K562 (cell line): Measurements from ENCODE around the gene ARHGAP25. TPM values are rescaled to one million over a fixed set of nuclear protein-coding genes. Genes with fewer than 3 reads are reported as not detected.

Experiments used
- ASH1L ChIP-seq: fragments of 450-650 bp; IDR thresholded peaks from 2 replicates; pipeline ENCODE4 v1.6.1; 2018; ENCODE audit warnings: borderline replicate concordance, mild to moderate bottlenecking, low read depth; ENCODE audit not compliant: partially characterized antibody
- ATF1 ChIP-seq, 2 experiments: fragments of 450-650 bp in 1 of 2; IDR thresholded peaks; 2 replicates each; pipeline ENCODE4 v1.6.1; 2016; ENCODE audit warnings: missing compliant biosample characterization in 1 of 2, missing genetic modification characterization in 1 of 2
- C11orf30 ChIP-seq: fragments of 450-650 bp; IDR thresholded peaks from 2 replicates; pipeline ENCODE4 v1.6.1; 2016; ENCODE audit warnings: low read depth, mild to moderate bottlenecking
- CEBPB ChIP-seq: fragments of 450-650 bp; IDR thresholded peaks from 2 replicates; pipeline ENCODE4 v1.6.1; 2016; ENCODE audit warnings: missing genetic modification characterization, missing compliant biosample characterization
- CEBPG ChIP-seq, 3 experiments: fragments of 200-800 bp in 1 of 3; sonication (Bioruptor generic) in 1 of 3; sonication (generic) in 1 of 3; formaldehyde crosslinking in 1 of 3; IDR thresholded peaks in 2 of 3; conservative IDR thresholded peaks in 1 of 3; 2 replicates each; pipeline versions ENCODE4 v1.6.1 to v1.8.0; 2016 to 2022; ENCODE audit warnings: missing compliant biosample characterization in 2 of 3, missing genetic modification characterization in 2 of 3, mild to moderate bottlenecking in 1 of 3, missing genetic modification reagents in 1 of 3
- CXXC5 ChIP-seq: fragments of 250-450 bp; sonication (Bioruptor Pico); IDR thresholded peaks from 2 replicates; pipeline ENCODE4 v1.8.0; 2022; ENCODE audit warnings: inconsistent platforms, mild to moderate bottlenecking, moderate library complexity
- EP300 ChIP-seq: IDR thresholded peaks from 2 replicates; pipeline ENCODE4 v1.6.1; 2012; ENCODE audit warnings: low read length, improper control_type of control experiment
- FOXK2 ChIP-seq, 2 experiments: fragments of 450-650 bp; IDR thresholded peaks in 1 of 2; conservative IDR thresholded peaks in 1 of 2; 2 replicates each; pipeline ENCODE4 v1.6.1; 2016; ENCODE audit warnings: low read depth in 2 of 2, mild to moderate bottlenecking in 1 of 2
- GABPA ChIP-seq: fragments of 200-800 bp; sonication (Bioruptor generic); conservative IDR thresholded peaks from 2 replicates; pipeline ENCODE4 v1.6.1; 2016; ENCODE audit warnings: low read depth, missing genetic modification characterization, missing compliant biosample characterization
- HBP1 ChIP-seq: fragments of 450-650 bp; formaldehyde crosslinking; IDR thresholded peaks from 2 replicates; pipeline ENCODE4 v1.4.0; 2022; ENCODE audit warnings: missing genetic modification characterization
- ILK ChIP-seq: fragments of 450-650 bp; IDR thresholded peaks from 2 replicates; pipeline ENCODE4 v1.6.1; 2016; ENCODE audit warnings: missing genetic modification characterization, low read depth, mild to moderate bottlenecking, missing compliant biosample characterization, moderate library complexity, borderline replicate concordance
- L3MBTL2 ChIP-seq: fragments of 450-650 bp; IDR thresholded peaks from 2 replicates; pipeline ENCODE4 v1.6.1; 2016; ENCODE audit warnings: mild to moderate bottlenecking, moderate library complexity
- LARP7 ChIP-seq: fragments of 450-650 bp; IDR thresholded peaks from 2 replicates; pipeline ENCODE4 v1.6.1; 2016
- MAFK ChIP-seq: IDR thresholded peaks from 2 replicates; pipeline ENCODE4 v1.6.1; 2011; ENCODE audit warnings: low read length, improper control_type of control experiment
- MCM7 ChIP-seq, 2 experiments: fragments of 450-650 bp; IDR thresholded peaks; 2 replicates each; pipeline ENCODE4 v1.6.1; 2016 to 2018
- MEIS2 ChIP-seq: fragments of 450-650 bp; IDR thresholded peaks from 2 replicates; pipeline ENCODE4 v1.6.1; 2014; ENCODE audit warnings: mild to moderate bottlenecking; ENCODE audit not compliant: partially characterized antibody
- MYC ChIP-seq, 2 experiments: fragments of 250-450 bp in 1 of 2; sonication (Bioruptor Pico) in 1 of 2; IDR thresholded peaks; 2 replicates each; pipeline versions ENCODE4 v1.5.1 to v1.6.1; 2012 to 2021; ENCODE audit warnings: low read depth in 2 of 2, borderline replicate concordance in 1 of 2, improper control_type of control experiment in 1 of 2, low read length in 1 of 2, mild to moderate bottlenecking in 1 of 2, moderate library complexity in 1 of 2
- NFYB ChIP-seq: IDR thresholded peaks from 2 replicates; pipeline ENCODE4 v1.6.1; 2011; ENCODE audit warnings: mild to moderate bottlenecking, moderate library complexity; ENCODE audit not compliant: insufficient read length; ENCODE audit errors: extremely low read depth
- NR2F6 ChIP-seq: fragments of 450-650 bp; formaldehyde crosslinking; IDR thresholded peaks from 2 replicates; pipeline ENCODE4 v1.4.0; 2020; ENCODE audit warnings: mild to moderate bottlenecking
- RNF2 ChIP-seq: sonication (generic); IDR thresholded peaks from 2 replicates; pipeline ENCODE4 v1.6.1; 2016
- ZNF239 ChIP-seq: fragments of 250-450 bp; sonication (Bioruptor Pico); IDR thresholded peaks from 2 replicates; pipeline ENCODE4 v1.4.0; 2020; ENCODE audit warnings: mild to moderate bottlenecking
- ZNF644 ChIP-seq: fragments of 200-800 bp; sonication (Bioruptor generic); IDR thresholded peaks from 2 replicates; pipeline ENCODE4 v1.6.1; 2016; ENCODE audit warnings: low read depth, missing genetic modification characterization, missing compliant biosample characterization
- ZNF764 ChIP-seq: fragments of 250-450 bp; sonication (Bioruptor Pico); IDR thresholded peaks from 2 replicates; pipeline ENCODE4 v1.4.0; 2020; ENCODE audit warnings: low read depth, mild to moderate bottlenecking, moderate library complexity
- polyA plus RNA-seq, 8 experiments: library from polyadenylated mRNA; depleted of rRNA in 4 of 8; stranded (reverse) in 5 of 8; unstranded in 3 of 8; fragments of >200 nt; fragmentation: Nextera tagmentation in 2 of 8; fragmentation: Illumina TruSeq in 1 of 8; extraction: Ambion mirVana in 2 of 8; extraction: Trizol in 1 of 8; gene quantifications; 2 replicates each; pipeline versions ENCODE4 v1.2.1 to v1.2.3, GENCODE V29; 2011 to 2014; ENCODE audit warnings: inconsistent platforms in 1 of 8, missing spikeins in 1 of 8
- total RNA-seq, 7 experiments: library from RNA; depleted of rRNA in 6 of 7; stranded (reverse); fragments of >200 nt in 6 of 7; fragmentation: Illumina TruSeq in 2 of 7; extraction: Trizol in 2 of 7; gene quantifications; 2 replicates each; pipeline versions ENCODE4 v1.2.1 to v1.2.3, GENCODE V29; 2011 to 2021; ENCODE audit warnings: low replicate concordance in 1 of 7
- TF ChIP-seq, protein P1 (sequence below): fragments of 250-450 bp; sonication (Bioruptor Pico); IDR thresholded peaks from 2 replicates; pipeline ENCODE4 v1.8.0; 2021; ENCODE audit warnings: borderline replicate concordance, mild to moderate bottlenecking, moderate library complexity; ENCODE audit not compliant: poor library complexity, severe bottlenecking

Gene ARHGAP25
- total and polyA plus RNA-seq, 9 of the 15 experiments (the other 6 are each of a cell fraction or from before 2014, with no cell fraction given) = 4.9 to 14.8 (median 10.7) TPM

DNA sequence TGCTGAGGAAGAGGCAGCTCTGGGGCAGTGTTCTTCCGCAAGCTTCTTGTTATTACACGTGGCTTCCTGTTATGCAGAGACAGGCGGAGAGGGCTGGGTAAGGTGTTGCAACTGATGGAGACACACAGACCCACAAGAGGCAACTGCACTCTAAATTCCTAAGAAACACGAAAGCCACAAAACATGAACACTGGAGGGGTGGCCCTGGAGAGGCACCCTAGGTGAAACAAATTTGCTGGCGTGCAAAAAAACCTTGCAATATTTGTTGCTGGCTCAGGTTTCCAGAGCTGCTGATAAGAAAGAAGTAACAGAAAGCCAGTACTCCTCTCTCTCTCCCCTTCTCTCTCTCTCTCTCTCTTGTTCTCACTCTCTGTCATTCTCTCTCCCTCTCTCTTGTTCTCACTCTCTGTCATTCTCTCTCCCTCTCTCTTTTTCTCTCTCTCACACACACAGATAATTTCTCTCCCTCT, 31.8 kb downstream of the ARHGAP25 start (continued):
- TF ChIP-seq NFYB (no peak), EP300 (peak; percentile 5; the same call in 1 of the 2 replicates), MCM7 (IDR thresholded peaks at IDR 0.05) (no peak), L3MBTL2 (peak; percentile 75), ILK (tag) (no peak), FOXK2 (conservative IDR thresholded peaks at IDR 0.05 in 1 of 2, IDR thresholded peaks at IDR 0.05 in 1 of 2; ENCODE audit: low read depth in 2 of 2) (peak; percentile 23 to 38; a peak in 1 of 4 replicates), C11orf30 (peak; percentile 90), NR2F6 (CRISPR knock-in tag) (no peak), CEBPB (peak; percentile 91), ZNF644 (0 out of 2 replicates have a peak, but pooled peaks have one; percentile 33), MAFK (peak; percentile 22; the same call in 1 of the 2 replicates), CEBPG (CRISPR knock-in tag; IDR thresholded peaks at IDR 0.05) (no peak), CEBPG (tag; conservative IDR thresholded peaks at IDR 0.05 in 1 of 2, IDR thresholded peaks at IDR 0.05 in 1 of 2) (peak; percentile 78 to 88), MEIS2 (no peak), ZNF239 (CRISPR knock-in tag) (no peak), ATF1 (CRISPR knock-in tag; IDR thresholded peaks at IDR 0.05) (no peak), ATF1 (tag; IDR thresholded peaks at IDR 0.05) (0 out of 2 replicates have a peak, but pooled peaks have one; percentile 22), CXXC5 (CRISPR knock-in tag) (peak; percentile 31; the same call in 1 of the 2 replicates), RNF2 (peak; percentile 31; the same call in 1 of the 2 replicates), LARP7 (0 out of 2 replicates have a peak, but pooled peaks have one; percentile 35), MYC (IDR thresholded peaks at IDR 0.05; ENCODE audit: low read depth, low read length) (peak; percentile 36), MYC (CRISPR knock-in tag; IDR thresholded peaks at IDR 0.05; ENCODE audit: borderline replicate concordance, low read depth) (no peak), GABPA (tag) (peak; percentile 56), HBP1 (CRISPR knock-in tag) (peak; percentile 89; the same call in 1 of the 2 replicates), ASH1L (peak; percentile 38), ZNF764 (no peak)
- TF ChIP-seq, protein P1, sequence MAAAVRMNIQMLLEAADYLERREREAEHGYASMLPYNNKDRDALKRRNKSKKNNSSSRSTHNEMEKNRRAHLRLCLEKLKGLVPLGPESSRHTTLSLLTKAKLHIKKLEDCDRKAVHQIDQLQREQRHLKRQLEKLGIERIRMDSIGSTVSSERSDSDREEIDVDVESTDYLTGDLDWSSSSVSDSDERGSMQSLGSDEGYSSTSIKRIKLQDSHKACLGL (CRISPR knock-in tag) = no peak
